Smooth muscle cell (in vitro differentiated cells): ENCODE results near the gene DBP. TPM values are rescaled to one million over a fixed set of nuclear protein-coding genes. Genes with fewer than 3 reads are reported as not detected.

Experiments used
- DNase-seq: peaks from one replicate; lab custom pipeline; 2025; ENCODE audit not compliant: unreplicated experiment; lab: John Stamatoyannopoulos, UW
- H2AFZ ChIP-seq: fragments of 200-600 bp; sonication (generic); 2 replicates; pipeline ENCODE4 v1.6.0; 2016; ENCODE audit warnings: antibody characterized with exemption, low read depth, mild to moderate bottlenecking
- H3F3A ChIP-seq: fragments of 200-600 bp; sonication (generic); 2 replicates; pipeline ENCODE4 v1.6.0; 2017; ENCODE audit warnings: antibody characterized with exemption, low read depth
- H3K27ac ChIP-seq: fragments of 200-600 bp; sonication (generic); 2 replicates; pipeline ENCODE4 v1.5.1; 2016; ENCODE audit warnings: low read depth, mild to moderate bottlenecking
- H3K27me3 ChIP-seq: fragments of 200-600 bp; sonication (generic); 2 replicates; pipeline ENCODE4 v1.6.1; 2016; ENCODE audit warnings: low read depth, mild to moderate bottlenecking
- H3K36me3 ChIP-seq: fragments of 200-600 bp; sonication (generic); 2 replicates; pipeline ENCODE4 v1.5.1; 2016; ENCODE audit warnings: low read depth
- H3K4me1 ChIP-seq: fragments of 200-600 bp; sonication (generic); 2 replicates; pipeline ENCODE4 v1.5.1; 2016; ENCODE audit warnings: low read depth
- H3K4me2 ChIP-seq: fragments of 200-600 bp; sonication (generic); 2 replicates; pipeline ENCODE4 v1.6.0; 2016; ENCODE audit warnings: mild to moderate bottlenecking
- H3K4me3 ChIP-seq: fragments of 200-600 bp; sonication (generic); 2 replicates; pipeline ENCODE4 v1.5.1; 2016; ENCODE audit warnings: mild to moderate bottlenecking
- H3K79me2 ChIP-seq: fragments of 200-600 bp; sonication (generic); 2 replicates; pipeline ENCODE4 v1.6.0; 2016; ENCODE audit warnings: low read depth, mild to moderate bottlenecking
- H3K9ac ChIP-seq: fragments of 200-600 bp; sonication (generic); 2 replicates; pipeline ENCODE4 v1.6.0; 2016; ENCODE audit warnings: low read depth
- H3K9me3 ChIP-seq: fragments of 200-600 bp; sonication (generic); replicated peaks from 2 replicates; pipeline ENCODE4 v1.5.1; 2016; ENCODE audit warnings: low read depth
- H4K20me1 ChIP-seq: fragments of 200-600 bp; sonication (generic); 2 replicates; pipeline ENCODE4 v1.6.0; 2016; ENCODE audit warnings: low read depth
- CTCF ChIP-seq: fragments of 200-600 bp; sonication (generic); IDR thresholded peaks from 2 replicates; pipeline ENCODE4 v1.5.1; 2017; ENCODE audit warnings: borderline replicate concordance, mild to moderate bottlenecking, antibody characterized with exemption; ENCODE audit not compliant: insufficient read depth, poor library complexity, severe bottlenecking
- WGBS: methylation state at CpG from one replicate; pipeline ENCODE4 v1.1.7; 2016; ENCODE audit warnings: low lambda C conversion rate; 5-methylcytosine and 5-hydroxymethylcytosine counted together
- polyA plus RNA-seq: library from polyadenylated mRNA; unstranded; fragments of >200 nt; fragmentation: Nextera tagmentation; extraction: Ambion mirVana; gene quantifications from 2 replicates; pipeline ENCODE4 v1.2.1, GENCODE V29; 2016
- total RNA-seq: library from RNA; depleted of rRNA; stranded (reverse); fragments of >200 nt; gene quantifications from 2 replicates; pipeline ENCODE4 v1.2.3, GENCODE V29; 2014

The DBP gene
- total and polyA plus RNA-seq, 2 experiments from 2014 or later: 3.5 to 6.9 TPM

- DNase-seq: no peak
- Histone ChIP-seq H3K4me2 (no peak overlapping the region), H3F3A (no peaks in the 10 kb centered on the region), H3K4me3 (no peak overlapping the region), H3K9me3 (no peaks in the 10 kb centered on the region), H2AFZ (no peak overlapping the region), H3K36me3 (no peaks in the 10 kb centered on the region), H3K9ac (no peak overlapping the region), H3K27me3 (no peaks in the 10 kb centered on the region), H3K79me2 (no peaks in the 10 kb centered on the region), H4K20me1 (no peaks in the 10 kb centered on the region), H3K4me1 (no peaks in the 10 kb centered on the region), H3K27ac (no peak overlapping the region)
- WGBS: 62% methylated on average over 11 of the region's 11 CpGs
- TF ChIP-seq CTCF: no peak
These were observed 17.3 kb upstream of the DBP start for GRCh38 chr19:48654299-48655059.

DNA sequence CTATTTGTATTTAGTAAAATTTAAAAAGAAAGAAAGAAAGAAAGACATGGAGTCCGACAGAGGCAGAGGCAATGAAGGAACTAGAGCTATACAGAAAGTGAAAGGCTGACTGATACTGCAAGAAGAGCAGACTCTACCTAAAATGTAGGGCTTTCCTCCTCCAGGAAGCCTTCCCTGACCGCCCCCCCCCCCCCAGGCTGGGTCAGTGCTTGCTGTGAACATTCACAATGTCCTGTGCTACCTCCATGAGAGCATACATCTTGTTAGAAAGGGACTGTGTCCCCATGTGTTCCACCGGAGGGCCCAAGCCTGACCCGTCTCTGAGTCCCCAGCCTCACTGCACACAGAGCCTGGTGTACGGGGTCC lies 14.5 kb upstream of the DBP start:
- Histone ChIP-seq H3K4me1 (no peaks in the 10 kb centered on the region), H2AFZ (no peak overlapping the region), H3K9ac (no peak overlapping the region), H3K4me3 (no peak overlapping the region), H4K20me1 (no peaks in the 10 kb centered on the region), H3K9me3 (no peaks in the 10 kb centered on the region), H3F3A (no peaks in the 10 kb centered on the region), H3K27ac (no peak overlapping the region), H3K4me2 (no peak overlapping the region), H3K79me2 (no peaks in the 10 kb centered on the region), H3K36me3 (no peaks in the 10 kb centered on the region), H3K27me3 (no peaks in the 10 kb centered on the region)
- WGBS: 90% methylated on average over 5 of the region's 5 CpGs
- DNase-seq: no peak
- no peak for TF ChIP-seq CTCF

DNA sequence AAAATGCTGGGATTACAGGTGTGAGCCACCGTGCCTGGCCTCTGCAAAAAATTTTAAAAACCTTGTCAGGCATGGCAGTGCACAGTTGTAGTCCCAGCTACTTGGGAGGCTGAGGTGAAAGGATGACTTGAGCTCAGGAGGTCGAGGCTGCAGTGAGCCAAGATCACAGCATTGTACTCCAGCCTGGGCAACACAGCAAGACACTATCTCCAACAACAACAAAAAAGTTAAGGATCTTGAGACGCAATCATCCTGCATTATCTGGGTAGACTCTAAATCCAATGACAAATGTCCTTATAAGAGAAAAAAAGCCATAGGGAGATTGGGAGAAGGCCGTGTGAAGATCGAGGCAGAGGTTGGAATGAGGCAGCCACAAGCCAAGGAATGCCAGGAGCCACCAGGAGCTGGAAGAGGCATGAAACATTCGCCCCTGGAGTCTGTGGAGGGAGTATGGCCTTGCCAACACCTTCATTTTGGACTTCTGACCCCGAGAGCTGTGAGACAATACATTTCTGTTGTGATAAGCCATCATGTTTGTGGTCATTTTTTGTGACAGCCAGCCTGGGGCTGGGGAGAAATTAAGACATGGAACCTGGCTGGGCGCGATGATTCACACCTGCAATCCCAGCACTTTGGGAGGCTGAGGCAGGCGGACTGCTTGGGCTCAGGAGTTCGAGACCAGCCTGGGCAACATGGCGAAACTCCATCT lies 13.9 kb upstream of the DBP start:
- H3K79me2 ChIP-seq: no peaks in the 10 kb centered on the region
- H2AFZ ChIP-seq: no peak overlapping the region
- H3K4me3 ChIP-seq: no peak overlapping the region
- no peaks in the 10 kb centered on the region for H3K36me3 ChIP-seq
- no peak overlapping the region for H3K9ac ChIP-seq
- DNase-seq: no peak
- no peaks in the 10 kb centered on the region for H3K27me3 ChIP-seq
- no peaks in the 10 kb centered on the region for H3K9me3 ChIP-seq
- no peak overlapping the region for H3K27ac ChIP-seq
- H3K4me2 ChIP-seq: no peak overlapping the region
- no peaks in the 10 kb centered on the region for H3F3A ChIP-seq
- WGBS: 95% methylated on average over 12 of the region's 12 CpGs
- no peak for TF ChIP-seq CTCF
- no peaks in the 10 kb centered on the region for H4K20me1 ChIP-seq
- H3K4me1 ChIP-seq: no peaks in the 10 kb centered on the region
